GM23248 (cell line): ENCODE data around the gene MRTFA. TPM values are rescaled to one million over a fixed set of nuclear protein-coding genes. Genes with fewer than 3 reads are reported as not detected.

Source experiments
- DNase-seq: peaks from one replicate; pipeline ENCODE4 v3.0.0-alpha.2; 2015
- H2AFZ ChIP-seq: fragments of 200-600 bp; sonication (generic); 2 replicates; pipeline ENCODE4 v1.6.1; 2016; ENCODE audit warnings: antibody characterized with exemption
- H3F3A ChIP-seq: fragments of 200-600 bp; sonication (generic); 2 replicates; pipeline ENCODE4 v1.6.1; 2016; ENCODE audit warnings: mild to moderate bottlenecking, antibody characterized with exemption, mixed run types; ENCODE audit not compliant: insufficient read depth
- H3K27ac ChIP-seq: fragments of 200-600 bp; sonication (generic); 2 replicates; pipeline ENCODE4 v1.5.1; 2016; ENCODE audit warnings: mild to moderate bottlenecking
- H3K27me3 ChIP-seq: fragments of 200-600 bp; sonication (generic); replicated peaks from 2 replicates; pipeline ENCODE4 v1.6.1; 2016; ENCODE audit warnings: mild to moderate bottlenecking; ENCODE audit not compliant: insufficient read depth
- H3K36me3 ChIP-seq: fragments of 200-600 bp; sonication (generic); 2 replicates; pipeline ENCODE4 v1.6.1; 2016; ENCODE audit warnings: low read depth, mild to moderate bottlenecking
- H3K4me1 ChIP-seq: fragments of 200-600 bp; sonication (generic); 2 replicates; pipeline ENCODE4 v1.6.1; 2016; ENCODE audit warnings: mild to moderate bottlenecking; ENCODE audit not compliant: insufficient read depth
- H3K4me2 ChIP-seq: fragments of 200-600 bp; sonication (generic); one replicate; pipeline ENCODE4 v1.6.1; 2016; ENCODE audit warnings: mild to moderate bottlenecking; ENCODE audit not compliant: unreplicated experiment
- H3K4me3 ChIP-seq: fragments of 200-600 bp; sonication (generic); 2 replicates; pipeline ENCODE4 v1.5.1; 2016; ENCODE audit warnings: mild to moderate bottlenecking
- H3K79me2 ChIP-seq: fragments of 200-600 bp; sonication (generic); 2 replicates; pipeline ENCODE4 v1.6.1; 2016; ENCODE audit warnings: mild to moderate bottlenecking; ENCODE audit not compliant: insufficient read depth
- H3K9ac ChIP-seq: fragments of 200-600 bp; sonication (generic); 2 replicates; pipeline ENCODE4 v1.6.1; 2016; ENCODE audit warnings: mild to moderate bottlenecking
- H3K9me2 ChIP-seq: fragments of 200-600 bp; sonication (generic); 2 replicates; pipeline ENCODE4 v1.6.1; 2016; ENCODE audit warnings: mixed run types, mild to moderate bottlenecking, moderate library complexity; ENCODE audit not compliant: insufficient read depth
- H3K9me3 ChIP-seq: fragments of 200-600 bp; sonication (generic); one replicate; pipeline ENCODE4 v1.6.1; 2017; ENCODE audit warnings: low read depth
- H4K20me1 ChIP-seq: fragments of 200-600 bp; sonication (generic); 2 replicates; pipeline ENCODE4 v1.6.0; 2016; ENCODE audit not compliant: insufficient read depth
- EZH2 ChIP-seq: fragments of 200-600 bp; sonication (generic); IDR thresholded peaks from 2 replicates; pipeline ENCODE4 v1.6.1; 2018; ENCODE audit warnings: antibody characterized with exemption, mild to moderate bottlenecking; ENCODE audit not compliant: insufficient read depth, poor library complexity, severe bottlenecking
- EZH2phosphoT487 ChIP-seq: fragments of 200-600 bp; sonication (generic); IDR thresholded peaks from 2 replicates; pipeline ENCODE4 v1.6.1; 2018; ENCODE audit warnings: antibody characterized with exemption, moderate library complexity, mild to moderate bottlenecking, low read depth; ENCODE audit not compliant: insufficient read depth
- WGBS, 2 experiments: methylation state at CpG; one replicate each; pipeline ENCODE4 v1.1.6; 2015 to 2017; ENCODE audit warnings: low lambda C conversion rate in 2 of 2, low coverage in 1 of 2; ENCODE audit errors: missing lambda C conversion rate in 2 of 2; 5-methylcytosine and 5-hydroxymethylcytosine counted together
- in situ Hi-C: fragments of 300-500 bp; cut with MboI; formaldehyde crosslinking; loops from 2 replicates; pipeline ENCODE4 v1.15.0; 2020
- polyA plus RNA-seq: library from polyadenylated mRNA; unstranded; fragments of >200 nt; fragmentation: Nextera tagmentation; extraction: Ambion mirVana; gene quantifications from 2 replicates; pipeline ENCODE4 v1.2.1, GENCODE V29; 2016
- total RNA-seq: library from RNA; depleted of rRNA; stranded (reverse); fragments of >200 nt; shearing (Covaris generic); gene quantifications from 2 replicates; pipeline ENCODE4 v1.2.3, GENCODE V29; 2014

MRTFA gene
- total and polyA plus RNA-seq, 2 experiments from 2014 or later = 24.2 to 49.2 TPM

GRCh38 chr22:40583053-40583741, 53.3 kb downstream of the MRTFA start:
- no peaks in the 10 kb centered on the region for H3K27me3 ChIP-seq
- H3K79me2 ChIP-seq = peaks cover 100% of the 10 kb centered on the region
- no peak for TF ChIP-seq EZH2phosphoT487
- TF ChIP-seq EZH2 = no peak
- H3K4me3 ChIP-seq = no peak overlapping the region
- H3K36me3 ChIP-seq = no peaks in the 10 kb centered on the region
- H3K9me3 ChIP-seq = no peaks in the 10 kb centered on the region
- H3K4me2 ChIP-seq = no peak overlapping the region
- H3K9me2 ChIP-seq = no peaks in the 10 kb centered on the region
- H3K4me1 ChIP-seq = peaks cover under 1% of the 10 kb centered on the region; the same call in 1 of the 2 replicates
- in situ Hi-C loops = no loop called here
- 95 to 100% methylated on average over 1 of the region's 1 CpG for WGBS, 2 experiments
- H2AFZ ChIP-seq = no peak overlapping the region
- no peaks in the 10 kb centered on the region for H4K20me1 ChIP-seq
- H3K9ac ChIP-seq = no peak overlapping the region
- DNase-seq = no peak
- H3K27ac ChIP-seq = no peak overlapping the region
- no peaks in the 10 kb centered on the region for H3F3A ChIP-seq

GRCh38 chr22:40582063-40582462, 54.5 kb downstream of the MRTFA start:
- no peaks in the 10 kb centered on the region for H3K9me2 ChIP-seq
- H3K4me1 ChIP-seq = no peaks in the 10 kb centered on the region
- H2AFZ ChIP-seq = no peak overlapping the region
- no peaks in the 10 kb centered on the region for H4K20me1 ChIP-seq
- no peak overlapping the region for H3K27ac ChIP-seq
- TF ChIP-seq EZH2 (no peak), EZH2phosphoT487 (no peak)
- H3K4me3 ChIP-seq = no peak overlapping the region
- 94 to 100% methylated on average over 2 of the region's 2 CpGs for WGBS, 2 experiments
- H3K79me2 ChIP-seq = peaks cover 100% of the 10 kb centered on the region
- H3K9ac ChIP-seq = no peak overlapping the region
- H3F3A ChIP-seq = no peaks in the 10 kb centered on the region
- DNase-seq = no peak
- no peaks in the 10 kb centered on the region for H3K36me3 ChIP-seq
- no peaks in the 10 kb centered on the region for H3K27me3 ChIP-seq
- H3K9me3 ChIP-seq = no peaks in the 10 kb centered on the region
- no peak overlapping the region for H3K4me2 ChIP-seq
- in situ Hi-C loops = no loop called here

- in situ Hi-C loops = no loop called here
- Histone ChIP-seq H3K79me2 (peaks cover 100% of the 10 kb centered on the region), H4K20me1 (no peaks in the 10 kb centered on the region), H3K27me3 (no peaks in the 10 kb centered on the region), H3K9me3 (no peaks in the 10 kb centered on the region), H3K27ac (no peak overlapping the region), H3K4me1 (no peaks in the 10 kb centered on the region), H3K4me3 (no peak overlapping the region), H3F3A (no peaks in the 10 kb centered on the region), H2AFZ (no peak overlapping the region), H3K9ac (no peak overlapping the region), H3K4me2 (no peak overlapping the region), H3K9me2 (no peaks in the 10 kb centered on the region), H3K36me3 (no peaks in the 10 kb centered on the region)
- no peak for DNase-seq
- no peak for TF ChIP-seq EZH2phosphoT487
- no peak for TF ChIP-seq EZH2
- WGBS, 2 experiments = 97 to 100% methylated on average over 1 of the region's 1 CpG
These were observed 55.9 kb downstream of the MRTFA start for GRCh38 chr22:40580631-40581030.

- 86% methylated on average over 4 of the region's 4 CpGs for WGBS, 2 experiments
- Histone ChIP-seq H3K79me2 (peaks cover 100% of the 10 kb centered on the region), H3K9me2 (no peaks in the 10 kb centered on the region)
These were observed 58.3 kb downstream of the MRTFA start for GRCh38 chr22:40578171-40578570.

More at GRCh38 chr22:40578171-40578570, 58.3 kb downstream of the MRTFA start:
- Histone ChIP-seq H3K9ac (no peak overlapping the region), H3K4me3 (no peak overlapping the region), H3K4me2 (no peak overlapping the region), H4K20me1 (no peaks in the 10 kb centered on the region), H3K27me3 (no peaks in the 10 kb centered on the region), H3K36me3 (no peaks in the 10 kb centered on the region), H3F3A (no peaks in the 10 kb centered on the region), H3K27ac (no peak overlapping the region), H3K9me3 (no peaks in the 10 kb centered on the region), H3K4me1 (peaks cover 4% of the 10 kb centered on the region; the same call in 1 of the 2 replicates), H2AFZ (no peak overlapping the region)
- no peak for DNase-seq
- in situ Hi-C loops = no loop called here
- no peak for TF ChIP-seq EZH2phosphoT487
- TF ChIP-seq EZH2 = no peak
